PFSK-1 (cell line): ENCODE data around the gene PCDHGB4.
"Not testable (repeated sequence)": the region's sequence is repeated elsewhere in the genome, so short reads cannot be mapped to it uniquely, and the experiment has no call there.

Experiments used
- FOXP2 ChIP-seq: optimal IDR thresholded peaks from 2 replicates; pipeline ENCODE3; 2011; ENCODE audit warnings: borderline replicate concordance, control low read depth, inconsistent platforms; ENCODE audit not compliant: insufficient read depth; ENCODE audit errors: extremely low read length, extremely low read depth
- POLR2AphosphoS5 ChIP-seq: IDR thresholded peaks from 2 replicates; pipeline ENCODE4 v1.6.1; 2012; ENCODE audit warnings: low read depth, mild to moderate bottlenecking, control low read depth, low read length, moderate library complexity
- SIN3A ChIP-seq: IDR thresholded peaks from 2 replicates; pipeline ENCODE4 v1.6.1; 2012; ENCODE audit warnings: mild to moderate bottlenecking, low read length, moderate library complexity, borderline replicate concordance; ENCODE audit not compliant: insufficient read depth
- TAF1 ChIP-seq: IDR thresholded peaks from 2 replicates; pipeline ENCODE4 v1.6.1; 2012; ENCODE audit warnings: low read length, control low read depth, borderline replicate concordance; ENCODE audit not compliant: insufficient read depth
- TF ChIP-seq, protein P1 (sequence below), 2 experiments: IDR thresholded peaks; 2 replicates each; pipeline versions ENCODE4 v1.6.1 to v1.8.0; 2011 to 2012; ENCODE audit warnings: low read depth in 2 of 2, low read length in 2 of 2, control low read depth in 1 of 2, inconsistent platforms in 1 of 2, mild to moderate bottlenecking in 1 of 2, moderate library complexity in 1 of 2; ENCODE audit not compliant: insufficient read depth in 1 of 2

Gene PCDHGB4

DNA sequence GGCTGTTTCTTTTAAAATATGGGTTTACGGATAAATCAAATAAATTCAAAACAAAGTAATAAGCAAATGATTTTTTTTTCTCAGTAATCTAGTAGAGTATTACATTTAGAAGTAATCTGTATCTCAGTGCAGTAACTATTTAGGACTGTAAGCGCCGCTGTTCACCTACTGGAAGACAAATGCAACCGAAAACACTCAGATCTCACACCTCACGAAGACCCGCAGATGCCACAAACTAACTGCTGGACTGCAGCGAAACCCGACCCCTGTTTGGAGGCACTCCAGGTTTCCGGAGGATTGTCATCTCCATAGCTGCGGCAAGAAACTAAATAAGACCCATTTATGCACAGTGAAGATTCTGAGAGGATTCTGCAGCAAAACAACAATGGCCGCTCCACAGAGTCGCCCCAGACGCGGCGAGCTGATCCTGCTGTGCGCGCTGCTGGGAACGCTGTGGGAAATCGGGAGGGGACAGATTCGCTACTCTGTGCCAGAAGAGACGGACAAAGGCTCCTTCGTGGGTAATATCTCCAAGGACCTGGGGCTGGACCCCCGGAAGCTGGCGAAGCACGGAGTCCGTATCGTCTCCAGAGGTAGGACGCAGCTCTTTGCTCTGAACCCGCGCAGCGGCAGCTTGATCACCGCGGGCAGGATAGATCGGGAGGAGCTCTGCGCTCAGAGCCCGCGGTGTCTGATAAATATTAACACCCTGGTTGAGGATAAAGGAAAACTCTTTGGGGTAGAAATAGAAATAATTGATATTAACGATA lies 5.1 kb downstream of the PCDHGB4 start, which contains the start of gene PCDHGA8:
TSS of gene PCDHGA8 (plus strand) at position 205 of the 770 bp plus-strand sequence. CDS start at position 386, 181 bp downstream.
- TF ChIP-seq TAF1 = no peak
- TF ChIP-seq FOXP2 = no peak

DNA sequence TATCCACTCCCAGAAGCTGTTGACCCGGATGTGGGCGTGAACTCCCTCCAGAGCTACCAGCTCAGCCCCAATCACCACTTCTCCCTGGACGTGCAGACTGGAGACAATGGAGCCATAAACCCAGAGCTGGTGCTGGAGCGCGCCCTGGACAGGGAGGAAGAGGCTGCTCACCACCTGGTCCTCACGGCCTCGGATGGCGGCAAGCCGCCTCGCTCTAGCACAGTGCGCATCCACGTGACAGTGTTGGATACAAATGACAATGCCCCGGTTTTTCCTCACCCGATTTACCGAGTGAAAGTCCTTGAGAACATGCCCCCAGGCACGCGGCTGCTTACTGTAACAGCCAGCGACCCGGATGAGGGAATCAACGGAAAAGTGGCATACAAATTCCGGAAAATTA lies 5.8 kb downstream of the PCDHGB4 start:
- TF ChIP-seq, protein P1, sequence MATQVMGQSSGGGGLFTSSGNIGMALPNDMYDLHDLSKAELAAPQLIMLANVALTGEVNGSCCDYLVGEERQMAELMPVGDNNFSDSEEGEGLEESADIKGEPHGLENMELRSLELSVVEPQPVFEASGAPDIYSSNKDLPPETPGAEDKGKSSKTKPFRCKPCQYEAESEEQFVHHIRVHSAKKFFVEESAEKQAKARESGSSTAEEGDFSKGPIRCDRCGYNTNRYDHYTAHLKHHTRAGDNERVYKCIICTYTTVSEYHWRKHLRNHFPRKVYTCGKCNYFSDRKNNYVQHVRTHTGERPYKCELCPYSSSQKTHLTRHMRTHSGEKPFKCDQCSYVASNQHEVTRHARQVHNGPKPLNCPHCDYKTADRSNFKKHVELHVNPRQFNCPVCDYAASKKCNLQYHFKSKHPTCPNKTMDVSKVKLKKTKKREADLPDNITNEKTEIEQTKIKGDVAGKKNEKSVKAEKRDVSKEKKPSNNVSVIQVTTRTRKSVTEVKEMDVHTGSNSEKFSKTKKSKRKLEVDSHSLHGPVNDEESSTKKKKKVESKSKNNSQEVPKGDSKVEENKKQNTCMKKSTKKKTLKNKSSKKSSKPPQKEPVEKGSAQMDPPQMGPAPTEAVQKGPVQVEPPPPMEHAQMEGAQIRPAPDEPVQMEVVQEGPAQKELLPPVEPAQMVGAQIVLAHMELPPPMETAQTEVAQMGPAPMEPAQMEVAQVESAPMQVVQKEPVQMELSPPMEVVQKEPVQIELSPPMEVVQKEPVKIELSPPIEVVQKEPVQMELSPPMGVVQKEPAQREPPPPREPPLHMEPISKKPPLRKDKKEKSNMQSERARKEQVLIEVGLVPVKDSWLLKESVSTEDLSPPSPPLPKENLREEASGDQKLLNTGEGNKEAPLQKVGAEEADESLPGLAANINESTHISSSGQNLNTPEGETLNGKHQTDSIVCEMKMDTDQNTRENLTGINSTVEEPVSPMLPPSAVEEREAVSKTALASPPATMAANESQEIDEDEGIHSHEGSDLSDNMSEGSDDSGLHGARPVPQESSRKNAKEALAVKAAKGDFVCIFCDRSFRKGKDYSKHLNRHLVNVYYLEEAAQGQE (IDR thresholded peaks at IDR 0.05; ENCODE audit: insufficient read depth in 1 of 2, low read depth in 2 of 2, low read length in 2 of 2) = no peak
- TF ChIP-seq POLR2AphosphoS5 (no peak), TAF1 (no peak), FOXP2 (no peak), SIN3A (no peak)

DNA sequence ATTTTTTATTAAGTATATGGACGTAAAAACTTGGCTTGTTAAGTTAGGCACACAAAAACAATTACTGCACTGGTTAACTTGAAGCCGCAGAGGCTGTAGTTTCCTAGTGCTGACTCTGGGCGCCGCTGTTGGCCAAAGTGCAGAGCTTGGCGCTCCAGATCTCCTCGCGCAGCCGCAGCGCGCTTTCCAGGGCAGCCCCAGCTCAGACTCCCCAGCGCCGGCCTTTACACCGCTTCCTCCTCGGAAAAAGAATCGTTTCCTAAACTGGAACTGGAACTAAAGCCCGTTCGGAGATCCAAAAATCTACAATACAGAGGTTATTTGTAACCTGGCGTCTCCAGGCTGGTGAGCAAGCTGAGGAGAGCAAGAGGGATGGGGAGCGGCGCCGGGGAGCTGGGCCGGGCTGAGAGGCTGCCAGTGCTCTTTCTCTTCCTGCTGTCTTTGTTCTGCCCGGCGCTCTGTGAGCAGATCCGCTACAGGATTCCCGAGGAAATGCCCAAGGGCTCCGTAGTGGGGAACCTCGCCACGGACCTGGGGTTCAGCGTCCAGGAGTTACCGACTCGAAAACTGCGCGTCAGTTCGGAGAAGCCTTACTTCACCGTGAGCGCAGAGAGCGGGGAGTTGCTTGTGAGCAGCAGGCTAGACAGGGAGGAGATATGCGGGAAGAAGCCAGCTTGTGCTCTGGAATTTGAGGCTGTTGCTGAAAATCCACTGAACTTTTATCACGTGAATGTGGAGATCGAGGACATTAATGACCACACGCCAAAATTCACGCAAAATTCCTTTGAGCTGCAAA lies 10.5 kb downstream of the PCDHGB4 start, which contains the start of gene PCDHGB5:
TSS of gene PCDHGB5 (plus strand) at position 192 of the 796 bp plus-strand sequence. CDS start at position 373, 181 bp downstream.
- not testable (repeated sequence) for TF ChIP-seq TAF1, FOXP2
- TF ChIP-seq, protein P1 (IDR thresholded peaks at IDR 0.05; ENCODE audit: insufficient read depth in 1 of 2, low read depth in 2 of 2, low read length in 2 of 2) = not testable (repeated sequence)

DNA sequence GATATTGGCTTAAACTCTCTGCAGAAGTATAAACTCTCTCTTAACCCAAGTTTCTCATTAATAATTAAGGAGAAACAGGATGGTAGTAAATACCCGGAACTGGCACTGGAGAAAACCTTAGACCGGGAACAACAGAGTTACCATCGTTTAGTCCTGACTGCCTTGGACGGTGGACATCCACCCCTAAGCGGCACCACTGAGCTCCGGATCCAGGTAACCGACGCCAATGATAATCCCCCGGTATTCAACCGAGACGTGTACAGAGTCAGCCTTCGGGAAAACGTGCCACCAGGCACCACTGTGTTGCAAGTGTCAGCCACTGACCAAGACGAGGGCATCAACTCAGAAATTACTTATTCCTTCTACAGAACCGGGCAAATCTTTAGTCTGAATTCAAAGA lies 11.1 kb downstream of the PCDHGB4 start:
- no peak for TF ChIP-seq FOXP2
- TF ChIP-seq, protein P1 (IDR thresholded peaks at IDR 0.05; ENCODE audit: insufficient read depth in 1 of 2, low read depth in 2 of 2, low read length in 2 of 2) = no peak
- no peak for TF ChIP-seq TAF1
- no peak for TF ChIP-seq POLR2AphosphoS5
- no peak for TF ChIP-seq SIN3A

DNA sequence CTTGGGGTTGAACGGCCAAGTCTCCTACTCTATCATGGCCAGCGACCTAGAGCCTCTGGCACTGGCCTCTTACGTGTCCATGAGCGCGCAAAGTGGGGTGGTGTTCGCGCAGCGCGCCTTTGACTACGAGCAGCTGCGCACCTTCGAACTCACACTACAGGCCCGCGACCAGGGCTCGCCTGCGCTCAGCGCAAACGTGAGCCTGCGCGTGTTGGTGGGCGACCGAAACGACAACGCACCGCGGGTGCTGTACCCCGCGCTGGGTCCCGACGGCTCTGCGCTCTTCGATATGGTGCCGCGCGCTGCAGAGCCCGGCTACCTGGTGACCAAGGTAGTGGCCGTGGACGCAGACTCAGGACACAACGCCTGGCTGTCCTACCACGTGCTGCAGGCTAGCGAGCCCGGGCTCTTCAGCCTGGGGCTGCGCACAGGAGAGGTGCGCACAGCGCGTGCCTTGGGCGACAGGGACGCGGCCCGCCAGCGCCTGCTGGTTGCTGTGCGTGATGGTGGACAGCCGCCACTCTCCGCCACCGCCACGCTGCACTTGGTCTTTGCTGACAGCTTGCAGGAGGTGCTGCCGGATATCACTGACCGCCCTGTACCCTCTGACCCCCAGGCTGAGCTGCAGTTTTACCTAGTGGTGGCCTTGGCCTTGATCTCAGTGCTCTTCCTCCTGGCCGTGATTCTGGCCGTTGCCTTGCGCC lies 12.2 kb downstream of the PCDHGB4 start:
- TF ChIP-seq POLR2AphosphoS5 (no peak), SIN3A (no peak), FOXP2 (no peak), TAF1 (no peak)
- TF ChIP-seq, protein P1 (IDR thresholded peaks at IDR 0.05; ENCODE audit: insufficient read depth in 1 of 2, low read depth in 2 of 2, low read length in 2 of 2) = no peak
